Fibroblast of peridontal ligament (primary cell): ENCODE data around the gene VPS16.

Source experiments
- DNase-seq: peaks from one replicate; pipeline ENCODE4 v3.0.0-alpha.2; 2010; ENCODE audit errors: extremely low read depth

The VPS16 gene

GRCh38 chr20:2840138-2840966 is at the start of gene VPS16, which contains the start of gene PCED1A:
Gene VPS16 (plus strand): TSS chr20:2840745. CDS start chr20:2840775, 30 bp downstream.
Gene PCED1A (minus strand): TSS chr20:2840655. CDS start chr20:2839912, 743 bp downstream.
- peak; percentile 75 for DNase-seq

- no peak for DNase-seq
Observed at GRCh38 chr20:2793471-2793870, 47.1 kb upstream of the VPS16 start.

- no peak for DNase-seq
Observed at GRCh38 chr20:2794202-2794748, 46.3 kb upstream of the VPS16 start.

- DNase-seq = no peak
Observed at GRCh38 chr20:2794866-2795447, 45.6 kb upstream of the VPS16 start.

- no peak for DNase-seq
Observed at GRCh38 chr20:2795451-2795850, 45.1 kb upstream of the VPS16 start.

GRCh38 chr20:2796011-2796660 is 44.4 kb upstream of the VPS16 start:
- DNase-seq = no peak

- no peak for DNase-seq
Observed at GRCh38 chr20:2797136-2797983, 43.2 kb upstream of the VPS16 start.

GRCh38 chr20:2798095-2798805 is 42.3 kb upstream of the VPS16 start:
- no peak for DNase-seq

- no peak for DNase-seq
Observed at GRCh38 chr20:2798814-2799213, 41.7 kb upstream of the VPS16 start.

GRCh38 chr20:2799271-2799670 is 41.3 kb upstream of the VPS16 start:
- no peak for DNase-seq

GRCh38 chr20:2799688-2800520 is 40.6 kb upstream of the VPS16 start:
- DNase-seq = peak; percentile 25

GRCh38 chr20:2800521-2801285 is 39.8 kb upstream of the VPS16 start, which contains the start of gene CPXM1:
Gene CPXM1 (minus strand): TSS chr20:2800627. CDS start chr20:2800572, 55 bp downstream.
- no peak for DNase-seq

GRCh38 chr20:2801286-2801728 is 39.2 kb upstream of the VPS16 start:
- no peak for DNase-seq

- no peak for DNase-seq
Observed at GRCh38 chr20:2804041-2804828, 36.3 kb upstream of the VPS16 start.

GRCh38 chr20:2804852-2805688 is 35.5 kb upstream of the VPS16 start:
- DNase-seq = no peak

- no peak for DNase-seq
Observed at GRCh38 chr20:2805689-2806350, 34.7 kb upstream of the VPS16 start.

- DNase-seq = no peak
Observed at GRCh38 chr20:2806351-2806701, 34.2 kb upstream of the VPS16 start.
